A549 (cell line): ENCODE data around the gene TOX2.

ENCODE experiments used
- CBX8 ChIP-seq: fragments of 200-600 bp; sonication (generic); IDR thresholded peaks from 2 replicates; pipeline ENCODE4 v1.6.1; 2016
- CEBPB ChIP-seq, 2 experiments: fragments of >200 bp in 1 of 2; sonication (Bioruptor Twin) in 1 of 2; formaldehyde crosslinking in 1 of 2; IDR thresholded peaks; 2 replicates each; pipeline ENCODE4 v1.6.1; 2012 to 2016
- EP300 ChIP-seq, 2 experiments: fragments of >200 bp; sonication (Bioruptor Twin); formaldehyde crosslinking; IDR thresholded peaks; 2 replicates in 1 of 2; 3 replicates in 1 of 2; pipeline ENCODE4 v1.6.1; 2016 to 2017
- NFE2L2 ChIP-seq: fragments of 150-350 bp; conservative IDR thresholded peaks from 2 replicates; pipeline ENCODE4 v1.6.1; 2014; ENCODE audit warnings: low read length
- POLR2A ChIP-seq: IDR thresholded peaks from 2 replicates; pipeline ENCODE4 v1.6.1; 2012; ENCODE audit warnings: mild to moderate bottlenecking, low read length
- SMC3 ChIP-seq: fragments of >200 bp; sonication (Bioruptor Twin); formaldehyde crosslinking; IDR thresholded peaks from 3 replicates; pipeline ENCODE4 v1.6.1; 2018; ENCODE audit warnings: inconsistent platforms
- TFCP2L1 ChIP-seq: fragments of 250-450 bp; sonication (Bioruptor Pico); IDR thresholded peaks from 2 replicates; pipeline ENCODE4 v1.5.0; 2021; ENCODE audit warnings: mild to moderate bottlenecking
- ZFP36 ChIP-seq: fragments of 450-650 bp; IDR thresholded peaks from 2 replicates; pipeline ENCODE4 v1.6.1; 2014; ENCODE audit warnings: borderline replicate concordance; ENCODE audit not compliant: partially characterized antibody
- TF ChIP-seq, protein P1 (sequence below): fragments of >200 bp; sonication (Bioruptor Twin); formaldehyde crosslinking; IDR thresholded peaks from 3 replicates; pipeline ENCODE4 v1.5.1; 2016
- TF ChIP-seq, protein P2 (sequence below): fragments of >200 bp; sonication (Bioruptor Twin); formaldehyde crosslinking; IDR thresholded peaks from 3 replicates; pipeline ENCODE4 v1.6.1; 2016
- TF ChIP-seq, protein P3 (sequence below): IDR thresholded peaks from 2 replicates; pipeline ENCODE4 v1.6.1; 2012
- TF ChIP-seq, protein P4 (sequence below): fragments of 450-650 bp; IDR thresholded peaks from 2 replicates; pipeline ENCODE4 v1.6.1; 2014; ENCODE audit warnings: antibody characterized with exemption

DNA sequence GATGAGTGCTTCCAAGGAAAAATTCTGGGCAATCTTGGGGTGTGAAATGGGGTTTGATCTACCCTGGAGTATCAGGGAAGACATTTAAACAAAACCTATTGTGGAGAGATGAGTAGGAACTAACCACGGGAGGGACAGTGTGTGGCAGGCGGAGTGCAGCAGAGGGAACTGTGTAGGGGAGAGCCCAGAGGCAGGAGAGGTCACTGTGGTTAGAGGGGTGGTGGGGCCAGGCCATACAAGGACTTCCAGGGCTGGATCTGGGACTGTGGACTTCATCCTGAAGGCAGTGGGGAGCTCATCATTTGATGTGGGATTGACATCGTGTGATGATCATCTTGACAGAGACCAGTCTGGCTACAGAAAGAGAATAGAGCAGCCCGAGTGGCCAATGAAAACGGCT lies 89.0 kb downstream of the TOX2 start:
- TF ChIP-seq NFE2L2 (no peak), ZFP36 (no peak), POLR2A (no peak), TFCP2L1 (no peak), CEBPB (IDR thresholded peaks at IDR 0.05) (no peak), SMC3 (no peak), EP300 (IDR thresholded peaks at IDR 0.05) (no peak), CBX8 (no peak)
- TF ChIP-seq, protein P1, sequence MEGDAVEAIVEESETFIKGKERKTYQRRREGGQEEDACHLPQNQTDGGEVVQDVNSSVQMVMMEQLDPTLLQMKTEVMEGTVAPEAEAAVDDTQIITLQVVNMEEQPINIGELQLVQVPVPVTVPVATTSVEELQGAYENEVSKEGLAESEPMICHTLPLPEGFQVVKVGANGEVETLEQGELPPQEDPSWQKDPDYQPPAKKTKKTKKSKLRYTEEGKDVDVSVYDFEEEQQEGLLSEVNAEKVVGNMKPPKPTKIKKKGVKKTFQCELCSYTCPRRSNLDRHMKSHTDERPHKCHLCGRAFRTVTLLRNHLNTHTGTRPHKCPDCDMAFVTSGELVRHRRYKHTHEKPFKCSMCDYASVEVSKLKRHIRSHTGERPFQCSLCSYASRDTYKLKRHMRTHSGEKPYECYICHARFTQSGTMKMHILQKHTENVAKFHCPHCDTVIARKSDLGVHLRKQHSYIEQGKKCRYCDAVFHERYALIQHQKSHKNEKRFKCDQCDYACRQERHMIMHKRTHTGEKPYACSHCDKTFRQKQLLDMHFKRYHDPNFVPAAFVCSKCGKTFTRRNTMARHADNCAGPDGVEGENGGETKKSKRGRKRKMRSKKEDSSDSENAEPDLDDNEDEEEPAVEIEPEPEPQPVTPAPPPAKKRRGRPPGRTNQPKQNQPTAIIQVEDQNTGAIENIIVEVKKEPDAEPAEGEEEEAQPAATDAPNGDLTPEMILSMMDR = no peak
- TF ChIP-seq, protein P2, sequence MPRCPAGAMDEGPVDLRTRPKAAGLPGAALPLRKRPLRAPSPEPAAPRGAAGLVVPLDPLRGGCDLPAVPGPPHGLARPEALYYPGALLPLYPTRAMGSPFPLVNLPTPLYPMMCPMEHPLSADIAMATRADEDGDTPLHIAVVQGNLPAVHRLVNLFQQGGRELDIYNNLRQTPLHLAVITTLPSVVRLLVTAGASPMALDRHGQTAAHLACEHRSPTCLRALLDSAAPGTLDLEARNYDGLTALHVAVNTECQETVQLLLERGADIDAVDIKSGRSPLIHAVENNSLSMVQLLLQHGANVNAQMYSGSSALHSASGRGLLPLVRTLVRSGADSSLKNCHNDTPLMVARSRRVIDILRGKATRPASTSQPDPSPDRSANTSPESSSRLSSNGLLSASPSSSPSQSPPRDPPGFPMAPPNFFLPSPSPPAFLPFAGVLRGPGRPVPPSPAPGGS = no peak
- TF ChIP-seq, protein P3, sequence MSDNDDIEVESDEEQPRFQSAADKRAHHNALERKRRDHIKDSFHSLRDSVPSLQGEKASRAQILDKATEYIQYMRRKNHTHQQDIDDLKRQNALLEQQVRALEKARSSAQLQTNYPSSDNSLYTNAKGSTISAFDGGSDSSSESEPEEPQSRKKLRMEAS = no peak
- TF ChIP-seq, protein P4, sequence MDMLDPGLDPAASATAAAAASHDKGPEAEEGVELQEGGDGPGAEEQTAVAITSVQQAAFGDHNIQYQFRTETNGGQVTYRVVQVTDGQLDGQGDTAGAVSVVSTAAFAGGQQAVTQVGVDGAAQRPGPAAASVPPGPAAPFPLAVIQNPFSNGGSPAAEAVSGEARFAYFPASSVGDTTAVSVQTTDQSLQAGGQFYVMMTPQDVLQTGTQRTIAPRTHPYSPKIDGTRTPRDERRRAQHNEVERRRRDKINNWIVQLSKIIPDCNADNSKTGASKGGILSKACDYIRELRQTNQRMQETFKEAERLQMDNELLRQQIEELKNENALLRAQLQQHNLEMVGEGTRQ = no peak
